ENCODE data around the gene RETN. TPM values are rescaled to one million over a fixed set of nuclear protein-coding genes. Genes with fewer than 3 reads are reported as not detected.

The RETN gene
- total RNA-seq, 1 donor from 2014 or later: not detected

DNA sequence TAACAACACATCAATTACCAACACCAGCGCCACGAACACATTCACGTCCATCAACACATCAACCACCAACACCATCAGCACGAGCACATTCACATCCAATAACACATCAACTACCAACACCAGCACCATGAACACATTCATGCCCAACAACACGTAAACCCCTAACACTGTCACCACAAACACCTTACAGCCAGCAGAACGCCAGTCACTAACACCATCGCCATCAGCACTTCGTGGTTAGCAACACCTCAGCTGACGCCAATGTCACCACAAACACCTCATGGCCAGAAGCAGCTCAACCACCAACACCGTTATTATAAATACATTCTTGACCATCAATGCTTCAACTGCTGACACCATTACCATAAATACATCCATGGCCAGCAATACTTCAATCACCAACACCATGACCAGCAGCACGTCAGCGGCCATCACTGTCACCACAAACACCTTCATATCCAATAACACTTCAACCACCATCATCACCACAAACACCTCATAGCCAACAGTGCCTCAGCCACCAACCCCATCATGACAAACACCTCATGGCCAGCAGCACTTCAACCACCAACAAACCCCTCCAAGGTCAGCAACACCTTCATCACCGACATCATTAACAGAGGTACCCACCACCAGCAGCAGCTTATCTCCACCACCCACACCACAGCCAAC is 23.7 kb downstream of the RETN start:
- Histone ChIP-seq H3K27me3 (no peaks in the 10 kb centered on the region), H3K4me1 (no peaks in the 10 kb centered on the region), H3K27ac (no peak overlapping the region), H3K36me3 (no peaks in the 10 kb centered on the region), H3K9me3 (no peaks in the 10 kb centered on the region), H3K4me3 (no peak overlapping the region)
- DNase-seq (ENCODE audit: extremely low spot score in 2 of 2): no peak
- intact Hi-C loops (cut with DNase I): no loop called here
- TF ChIP-seq, protein P1, sequence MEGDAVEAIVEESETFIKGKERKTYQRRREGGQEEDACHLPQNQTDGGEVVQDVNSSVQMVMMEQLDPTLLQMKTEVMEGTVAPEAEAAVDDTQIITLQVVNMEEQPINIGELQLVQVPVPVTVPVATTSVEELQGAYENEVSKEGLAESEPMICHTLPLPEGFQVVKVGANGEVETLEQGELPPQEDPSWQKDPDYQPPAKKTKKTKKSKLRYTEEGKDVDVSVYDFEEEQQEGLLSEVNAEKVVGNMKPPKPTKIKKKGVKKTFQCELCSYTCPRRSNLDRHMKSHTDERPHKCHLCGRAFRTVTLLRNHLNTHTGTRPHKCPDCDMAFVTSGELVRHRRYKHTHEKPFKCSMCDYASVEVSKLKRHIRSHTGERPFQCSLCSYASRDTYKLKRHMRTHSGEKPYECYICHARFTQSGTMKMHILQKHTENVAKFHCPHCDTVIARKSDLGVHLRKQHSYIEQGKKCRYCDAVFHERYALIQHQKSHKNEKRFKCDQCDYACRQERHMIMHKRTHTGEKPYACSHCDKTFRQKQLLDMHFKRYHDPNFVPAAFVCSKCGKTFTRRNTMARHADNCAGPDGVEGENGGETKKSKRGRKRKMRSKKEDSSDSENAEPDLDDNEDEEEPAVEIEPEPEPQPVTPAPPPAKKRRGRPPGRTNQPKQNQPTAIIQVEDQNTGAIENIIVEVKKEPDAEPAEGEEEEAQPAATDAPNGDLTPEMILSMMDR (IDR thresholded peaks at IDR 0.05): no peak
- TF ChIP-seq POLR2AphosphoS5 (IDR thresholded peaks at IDR 0.05; ENCODE audit: insufficient read depth in 1 of 2, low read depth in 1 of 2) (no peak), POLR2A (IDR thresholded peaks at IDR 0.05) (no peak)

DNA sequence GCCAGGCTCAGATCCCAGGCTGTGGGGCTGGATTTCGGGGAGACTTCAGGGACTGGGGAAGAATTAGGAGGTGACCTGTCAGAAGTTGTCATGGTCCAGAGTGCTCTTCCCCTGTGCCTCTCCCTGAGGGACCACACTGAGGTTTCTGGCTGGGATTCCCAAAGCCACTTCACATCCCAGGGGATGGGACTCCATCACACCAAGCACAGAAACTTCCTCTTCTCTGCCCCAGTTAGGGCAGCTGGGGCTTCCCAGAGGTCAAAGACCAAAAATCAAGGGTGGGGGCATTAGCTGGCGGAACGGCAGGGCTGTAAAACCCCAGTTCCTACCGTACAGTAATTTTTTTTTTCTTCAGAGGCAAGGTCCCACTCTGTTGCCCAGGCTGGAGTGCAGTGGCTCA is 25.6 kb downstream of the RETN start:
- Histone ChIP-seq H3K27me3 (no peaks in the 10 kb centered on the region), H3K36me3 (no peaks in the 10 kb centered on the region), H3K27ac (no peak overlapping the region), H3K9me3 (no peaks in the 10 kb centered on the region), H3K4me3 (no peak overlapping the region), H3K4me1 (no peaks in the 10 kb centered on the region)
- TF ChIP-seq, protein P1 (IDR thresholded peaks at IDR 0.05): no peak
- no peak for TF ChIP-seq POLR2A (IDR thresholded peaks at IDR 0.05)
- TF ChIP-seq POLR2AphosphoS5 (IDR thresholded peaks at IDR 0.05; ENCODE audit: insufficient read depth in 1 of 2, low read depth in 1 of 2): no peak
- DNase-seq (ENCODE audit: extremely low spot score in 2 of 2): no peak
- intact Hi-C loops (cut with DNase I): no loop called here

DNA sequence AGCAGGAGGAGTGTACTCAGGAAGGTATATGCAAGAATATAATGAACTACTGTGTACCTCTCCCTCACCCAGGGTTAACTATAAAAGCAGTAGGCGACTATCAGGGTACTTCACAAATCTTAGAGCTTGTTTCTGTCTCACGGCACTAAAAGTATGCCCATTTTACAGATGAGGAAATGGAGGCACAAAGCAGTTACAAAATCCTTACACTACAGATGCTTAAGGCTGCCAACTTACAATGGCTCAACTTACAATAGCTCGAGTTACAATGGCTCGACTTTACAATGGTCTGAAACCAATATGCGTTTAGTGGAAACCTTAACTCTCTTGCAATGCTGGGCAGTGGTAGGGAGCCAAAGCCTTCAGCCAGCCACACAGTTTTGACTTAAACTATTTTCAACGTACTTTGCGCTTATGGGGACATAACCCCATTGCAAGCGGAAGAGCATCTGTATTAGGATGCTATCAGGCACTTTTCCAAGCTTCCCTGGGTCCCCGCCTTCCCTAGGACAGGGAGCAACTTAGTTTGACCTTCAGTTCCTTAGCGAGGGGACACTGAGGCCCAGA is 29.0 kb downstream of the RETN start:
- no peak for TF ChIP-seq POLR2AphosphoS5 (IDR thresholded peaks at IDR 0.05; ENCODE audit: insufficient read depth in 1 of 2, low read depth in 1 of 2)
- TF ChIP-seq, protein P1 (IDR thresholded peaks at IDR 0.05): no peak
- TF ChIP-seq POLR2A (IDR thresholded peaks at IDR 0.05): no peak

DNA sequence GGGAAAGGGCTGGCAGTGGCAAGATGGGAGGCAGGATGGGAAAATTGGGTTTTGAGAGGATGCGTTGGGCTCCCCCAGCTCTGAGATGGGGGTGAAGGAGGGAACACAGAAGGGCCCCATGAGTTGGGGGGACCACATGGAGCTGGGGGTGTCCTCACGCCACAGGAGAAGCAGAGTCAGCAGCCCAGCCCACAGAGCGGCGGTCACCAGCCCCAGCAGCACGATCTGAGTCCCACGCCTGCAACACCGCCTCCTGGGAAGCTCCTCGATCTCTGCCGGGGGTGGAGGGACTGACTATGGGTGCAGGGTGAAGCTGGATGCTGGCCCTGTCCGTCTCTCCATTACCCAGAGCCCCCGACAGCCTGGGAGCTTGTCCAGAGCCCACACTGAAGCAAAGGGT is 29.7 kb downstream of the RETN start:
- no peaks in the 10 kb centered on the region for H3K4me1 ChIP-seq
- H3K9me3 ChIP-seq: no peaks in the 10 kb centered on the region
- no peak overlapping the region for H3K27ac ChIP-seq
- TF ChIP-seq, protein P1 (IDR thresholded peaks at IDR 0.05): no peak
- H3K27me3 ChIP-seq: no peaks in the 10 kb centered on the region
- intact Hi-C loops (cut with DNase I): no loop called here
- no peak overlapping the region for H3K4me3 ChIP-seq
- no peaks in the 10 kb centered on the region for H3K36me3 ChIP-seq
- no peak for DNase-seq (ENCODE audit: extremely low spot score in 2 of 2)

More for the DNA sequence above, 29.0 kb downstream of the RETN start:
- H3K4me3 ChIP-seq: no peak overlapping the region
- no peak for DNase-seq (ENCODE audit: extremely low spot score in 2 of 2)
- H3K9me3 ChIP-seq: no peaks in the 10 kb centered on the region
- no peaks in the 10 kb centered on the region for H3K27me3 ChIP-seq
- H3K36me3 ChIP-seq: no peaks in the 10 kb centered on the region
- no peak overlapping the region for H3K27ac ChIP-seq
- intact Hi-C loops (cut with DNase I): no loop called here
- no peaks in the 10 kb centered on the region for H3K4me1 ChIP-seq

DNA sequence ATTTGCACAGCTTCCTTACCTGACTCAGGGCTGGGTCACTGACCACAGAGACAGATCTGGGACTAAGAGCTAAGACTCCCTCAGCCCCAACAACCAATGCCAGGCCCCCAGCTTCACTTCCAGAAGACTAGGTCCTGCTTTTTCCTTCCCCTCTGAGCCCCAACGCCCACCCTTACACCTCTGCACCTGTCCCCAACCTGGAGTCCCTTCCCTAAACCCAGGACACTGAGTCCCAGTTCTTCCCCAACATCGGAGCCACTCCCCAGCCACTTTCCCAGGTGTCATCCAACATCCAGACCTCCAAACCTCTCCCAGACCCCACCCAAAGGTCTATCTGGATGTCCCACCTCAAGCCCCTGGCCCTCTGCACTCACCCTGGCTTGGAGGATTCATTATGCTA is 30.2 kb downstream of the RETN start:
- TF ChIP-seq, protein P1 (IDR thresholded peaks at IDR 0.05): no peak
- no peak for TF ChIP-seq POLR2AphosphoS5 (IDR thresholded peaks at IDR 0.05; ENCODE audit: insufficient read depth in 1 of 2, low read depth in 1 of 2)
- TF ChIP-seq POLR2A (IDR thresholded peaks at IDR 0.05): no peak
- Histone ChIP-seq H3K36me3 (no peaks in the 10 kb centered on the region), H3K4me1 (no peaks in the 10 kb centered on the region), H3K4me3 (no peak overlapping the region), H3K27ac (no peak overlapping the region), H3K27me3 (no peaks in the 10 kb centered on the region), H3K9me3 (no peaks in the 10 kb centered on the region)
- intact Hi-C loops (cut with DNase I): no loop called here
- DNase-seq (ENCODE audit: extremely low spot score in 2 of 2): no peak
